22Rv1 (cell line): ENCODE measurements around the gene EFNB2.

Experiments
- ZFX ChIP-seq: fragments of 450-650 bp; IDR thresholded peaks from 2 replicates; pipeline ENCODE4 v1.6.1; 2017; ENCODE audit warnings: antibody characterized with exemption, borderline replicate concordance
- TF ChIP-seq, protein P1 (sequence below): fragments of 450-650 bp; IDR thresholded peaks from 2 replicates; pipeline ENCODE4 v1.5.1; 2017; ENCODE audit warnings: mild to moderate bottlenecking

DNA sequence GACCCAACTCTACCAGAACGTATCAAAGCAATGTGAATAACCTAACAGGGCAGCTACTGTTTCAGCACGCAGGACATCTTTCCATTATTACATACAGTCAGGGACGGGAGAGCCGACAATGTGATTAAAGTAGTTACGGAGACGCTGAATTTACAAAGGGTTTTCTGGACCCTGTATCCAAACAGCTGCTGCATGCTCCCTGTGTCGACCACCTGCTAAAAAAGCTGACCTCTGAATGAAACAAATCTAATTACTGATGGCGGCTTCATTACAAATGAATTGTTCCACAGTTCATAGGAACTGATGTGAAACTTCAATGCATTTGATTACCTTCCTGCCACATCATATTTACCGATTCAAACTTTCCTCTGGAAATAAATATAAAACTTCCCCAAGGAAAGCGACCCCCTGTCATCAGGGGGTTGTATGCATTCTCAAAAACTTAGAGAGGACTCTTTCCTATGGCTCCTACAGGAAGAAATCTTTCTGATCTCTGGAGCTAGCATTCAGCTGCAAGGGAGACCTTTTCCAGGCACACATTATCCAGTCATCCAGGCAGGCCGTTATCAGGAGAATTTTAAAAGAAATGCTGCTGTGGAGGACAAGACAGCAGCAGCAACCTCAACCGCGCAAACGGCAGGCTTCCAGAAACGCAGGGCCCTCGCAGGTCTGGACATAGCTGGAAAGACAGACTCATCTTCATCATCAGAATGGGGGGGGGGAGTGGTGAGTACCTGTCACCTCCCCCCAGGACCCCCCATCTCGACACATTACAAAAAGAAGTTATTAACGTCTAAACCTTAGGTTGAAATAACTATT, 3.1 kb downstream of the EFNB2 start:
- TF ChIP-seq, protein P1, sequence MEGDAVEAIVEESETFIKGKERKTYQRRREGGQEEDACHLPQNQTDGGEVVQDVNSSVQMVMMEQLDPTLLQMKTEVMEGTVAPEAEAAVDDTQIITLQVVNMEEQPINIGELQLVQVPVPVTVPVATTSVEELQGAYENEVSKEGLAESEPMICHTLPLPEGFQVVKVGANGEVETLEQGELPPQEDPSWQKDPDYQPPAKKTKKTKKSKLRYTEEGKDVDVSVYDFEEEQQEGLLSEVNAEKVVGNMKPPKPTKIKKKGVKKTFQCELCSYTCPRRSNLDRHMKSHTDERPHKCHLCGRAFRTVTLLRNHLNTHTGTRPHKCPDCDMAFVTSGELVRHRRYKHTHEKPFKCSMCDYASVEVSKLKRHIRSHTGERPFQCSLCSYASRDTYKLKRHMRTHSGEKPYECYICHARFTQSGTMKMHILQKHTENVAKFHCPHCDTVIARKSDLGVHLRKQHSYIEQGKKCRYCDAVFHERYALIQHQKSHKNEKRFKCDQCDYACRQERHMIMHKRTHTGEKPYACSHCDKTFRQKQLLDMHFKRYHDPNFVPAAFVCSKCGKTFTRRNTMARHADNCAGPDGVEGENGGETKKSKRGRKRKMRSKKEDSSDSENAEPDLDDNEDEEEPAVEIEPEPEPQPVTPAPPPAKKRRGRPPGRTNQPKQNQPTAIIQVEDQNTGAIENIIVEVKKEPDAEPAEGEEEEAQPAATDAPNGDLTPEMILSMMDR: no peak
- TF ChIP-seq ZFX: no peak
